ENCODE measurements around the gene GPR176. TPM values are rescaled to one million over a fixed set of nuclear protein-coding genes. Genes with fewer than 3 reads are reported as not detected.
"Not testable (repeated sequence)": the region's sequence is repeated elsewhere in the genome, so short reads cannot be mapped to it uniquely, and the experiment has no call there.

Gene GPR176
- total and polyA plus RNA-seq, 8 donors, result 0.16 to 6.8 (median 0.81) TPM

- no peak overlapping the region for H3K4me3 ChIP-seq
- intact Hi-C loops (cut with DNase I), result no loop called here
- no peaks in the 10 kb centered on the region for H3K9me3 ChIP-seq
- WGBS, 2 donors, result 88 to 94% methylated on average over 3 of the region's 3 CpGs
- ATAC-seq (no peak), FAIRE-seq (no peak), DNase-seq (no peak)
- no peak for TF ChIP-seq CTCF (IDR thresholded peaks at IDR 0.05)
- no peaks in the 10 kb centered on the region for H3K36me3 ChIP-seq
- H3K4me1 ChIP-seq, result no peaks in the 10 kb centered on the region
- H3K27ac ChIP-seq, result no peak overlapping the region
- H3K27me3 ChIP-seq, result no peaks in the 10 kb centered on the region
These were observed 21.7 kb downstream of the GPR176 start for GRCh38 chr15:39898317-39898716.

- FAIRE-seq (no peak), DNase-seq (no peak), ATAC-seq (no peak)
- Histone ChIP-seq H3K36me3 (no peaks in the 10 kb centered on the region), H3K4me1 (no peaks in the 10 kb centered on the region), H3K4me3 (no peak overlapping the region), H3K9me3 (no peaks in the 10 kb centered on the region), H3K27me3 (no peaks in the 10 kb centered on the region), H3K27ac (no peak overlapping the region)
- intact Hi-C loops (cut with DNase I), result no loop called here
- TF ChIP-seq CTCF (IDR thresholded peaks at IDR 0.05), result no peak
- 55 to 61% methylated on average over 1 of the region's 1 CpG for WGBS, 2 donors
These were observed 23.2 kb downstream of the GPR176 start for GRCh38 chr15:39896846-39897245.

- Histone ChIP-seq H3K27ac (no peak overlapping the region), H3K4me1 (no peaks in the 10 kb centered on the region), H3K4me3 (no peak overlapping the region), H3K9me3 (no peaks in the 10 kb centered on the region), H3K27me3 (no peaks in the 10 kb centered on the region), H3K36me3 (no peaks in the 10 kb centered on the region)
- FAIRE-seq (no peak), ATAC-seq (no peak), DNase-seq (no peak)
- WGBS, 2 donors, result 95 to 100% methylated on average over 1 of the region's 1 CpG
- no peak for TF ChIP-seq CTCF (IDR thresholded peaks at IDR 0.05)
- intact Hi-C loops (cut with DNase I), result no loop called here
These were observed 24.0 kb downstream of the GPR176 start for GRCh38 chr15:39896101-39896500.

- ATAC-seq; H3K36me3 ChIP-seq; FAIRE-seq; H3K27ac ChIP-seq; intact Hi-C loops (cut with DNase I); H3K4me3 ChIP-seq; H3K9me3 ChIP-seq; DNase-seq; H3K27me3 ChIP-seq: not testable (repeated sequence)
- 75 to 95% methylated on average over 2 to 3 of the region's 4 CpGs for WGBS, 2 donors
- H3K4me1 ChIP-seq, result peaks cover 9 to 14% (median 10%) of the 10 kb centered on the region in 3 donors
These were observed 27.0 kb downstream of the GPR176 start for GRCh38 chr15:39893051-39893450.

- no peak for ATAC-seq
- WGBS, 2 donors, result 95% methylated on average over 5 of the region's 5 CpGs
- no peak for TF ChIP-seq CTCF (IDR thresholded peaks at IDR 0.05)
These were observed 27.6 kb downstream of the GPR176 start for GRCh38 chr15:39892418-39892817.

More at GRCh38 chr15:39892418-39892817, 27.6 kb downstream of the GPR176 start:
- Histone ChIP-seq H3K27me3 (no peaks in the 10 kb centered on the region), H3K4me1 (peaks cover 10 to 17% (median 11%) of the 10 kb centered on the region in 3 donors), H3K27ac (no peak overlapping the region), H3K9me3 (no peaks in the 10 kb centered on the region), H3K36me3 (no peaks in the 10 kb centered on the region), H3K4me3 (no peak overlapping the region)
- FAIRE-seq, result no peak
- no peak for DNase-seq
- intact Hi-C loops (cut with DNase I), result no loop called here
